Natural killer cell (primary cell): Measurements from ENCODE around the gene NCAM1. TPM values are rescaled to one million over a fixed set of nuclear protein-coding genes. Genes with fewer than 3 reads are reported as not detected.

ENCODE experiments used
- ATAC-seq, 3 donors: fragments of 150-1000 bp in 2 of 3; fragments of 200-7000 bp in 1 of 3; cut with Tn5 transposase; 1 replicate in 1 of 3; 2 replicates in 2 of 3; pipeline ENCODE4 v1.10.0; 2021; ENCODE audit warnings: mild to moderate bottlenecking in 2 of 3, moderate library complexity in 2 of 3
- DNase-seq, 2 donors: peaks; one replicate each; pipeline versions ENCODE4 v3.0.0 to v3.0.0-alpha.2; 2013 to 2021; ENCODE audit warnings: mixed read lengths in 1 of 2
- H3K27ac ChIP-seq: one replicate; pipeline ENCODE4 v1.5.1; 2013; ENCODE audit warnings: mild to moderate bottlenecking, low read length
- H3K27me3 ChIP-seq: one replicate; pipeline ENCODE4 v1.6.1; 2013; ENCODE audit warnings: low read length; ENCODE audit not compliant: control insufficient read depth, insufficient read depth
- H3K36me3 ChIP-seq: one replicate; pipeline ENCODE4 v1.6.1; 2013; ENCODE audit warnings: low read length; ENCODE audit not compliant: control insufficient read depth, insufficient read depth
- H3K4me1 ChIP-seq: one replicate; pipeline ENCODE4 v1.6.1; 2013; ENCODE audit warnings: low read length; ENCODE audit not compliant: control insufficient read depth, insufficient read depth
- H3K4me3 ChIP-seq: one replicate; pipeline ENCODE4 v1.5.1; 2013; ENCODE audit warnings: low read length
- H3K9me3 ChIP-seq: one replicate; pipeline ENCODE4 v1.6.1; 2013; ENCODE audit warnings: low read length; ENCODE audit not compliant: control insufficient read depth, insufficient read depth
- H3K27ac Mint-ChIP-seq, 2 donors: one replicate each; pipeline ENCODE4 v1.8.0; 2022; ENCODE audit warnings: mild to moderate bottlenecking in 2 of 2, mixed read lengths in 2 of 2, moderate library complexity in 1 of 2
- H3K27me3 Mint-ChIP-seq, 2 donors: one replicate each; pipeline ENCODE4 v1.8.0; 2022; ENCODE audit warnings: low read depth in 2 of 2, mixed read lengths in 2 of 2
- H3K36me3 Mint-ChIP-seq: one replicate; pipeline ENCODE4 v1.8.0; 2022; ENCODE audit warnings: mixed read lengths
- H3K4me1 Mint-ChIP-seq, 2 donors: one replicate each; pipeline ENCODE4 v1.8.0; 2022; ENCODE audit warnings: mixed read lengths in 2 of 2
- H3K4me3 Mint-ChIP-seq: one replicate; pipeline ENCODE4 v1.8.0; 2022; ENCODE audit warnings: mild to moderate bottlenecking, moderate library complexity, mixed read lengths
- H3K9me3 Mint-ChIP-seq, 2 donors: one replicate each; pipeline ENCODE4 v1.8.0; 2022; ENCODE audit warnings: mixed read lengths in 2 of 2
- CTCF ChIP-seq: fragments of 200-600 bp; IDR thresholded peaks from one replicate; pipeline ENCODE4 v1.8.0; 2022; ENCODE audit warnings: antibody characterized with exemption
- WGBS: methylation state at CpG from one replicate; pipeline ENCODE4 v1.1.7; 2013; ENCODE audit warnings: missing lambda C conversion rate; ENCODE audit not compliant: insufficient coverage; 5-methylcytosine and 5-hydroxymethylcytosine counted together
- intact Hi-C: fragments of 100-400 bp; cut with micrococcal nuclease; formaldehyde crosslinking; loops from one replicate; pipeline ENCODE4 v1.14.2; 2022
- total RNA-seq, 4 donors: library from RNA; stranded (reverse); fragments of 120-200 nt in 1 of 4; gene quantifications; one replicate each; pipeline versions ENCODE4 v1.2.3 to v1.2.4, GENCODE V29; 2013 to 2022

The NCAM1 gene
- total RNA-seq, 3 donors from 2014 or later (not counting 1 experiment from before 2014, with no cell fraction given), result 129 to 208 (median 187) TPM

DNA sequence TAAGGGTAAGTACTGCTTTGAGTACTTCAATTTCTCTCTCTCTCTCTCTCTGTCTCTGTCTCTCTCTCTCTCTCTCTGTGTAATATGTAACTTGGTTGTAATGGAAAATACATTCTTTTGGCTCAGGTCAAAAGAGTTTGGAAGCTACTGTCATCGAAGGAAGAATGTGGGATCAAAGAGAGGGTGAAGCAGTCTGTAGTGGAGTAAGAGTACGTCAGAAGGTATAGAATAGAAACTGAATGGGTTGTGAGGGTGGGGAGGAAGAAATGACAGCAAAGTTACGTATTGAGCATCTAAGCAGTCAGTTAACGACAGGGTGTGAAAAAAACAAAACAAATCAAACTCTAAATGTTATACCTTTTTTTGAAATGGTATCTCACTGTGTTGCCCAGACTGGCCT lies 10.0 kb downstream of the NCAM1 start:
- peaks cover 0 to 2% of the 10 kb centered on the region in 2 donors for H3K27me3 Mint-ChIP-seq
- Histone ChIP-seq H3K36me3 (no peaks in the 10 kb centered on the region), H3K27ac (no peak overlapping the region), H3K4me1 (peaks cover 12% of the 10 kb centered on the region), H3K9me3 (no peaks in the 10 kb centered on the region), H3K27me3 (no peaks in the 10 kb centered on the region), H3K4me3 (no peak overlapping the region)
- H3K36me3 Mint-ChIP-seq, result no peaks in the 10 kb centered on the region
- no peak overlapping the region for H3K4me3 Mint-ChIP-seq
- H3K4me1 Mint-ChIP-seq, result peaks cover 13 to 23% of the 10 kb centered on the region in 2 donors
- intact Hi-C loops, result no loop called here
- ATAC-seq (peak in 2 of 3 donors; percentile 49 to 68), DNase-seq (no peak)
- 68% methylated on average over 3 of the region's 4 CpGs for WGBS
- TF ChIP-seq CTCF, result no peak
- no peaks in the 10 kb centered on the region for H3K9me3 Mint-ChIP-seq
- H3K27ac Mint-ChIP-seq, result no peak overlapping the region

DNA sequence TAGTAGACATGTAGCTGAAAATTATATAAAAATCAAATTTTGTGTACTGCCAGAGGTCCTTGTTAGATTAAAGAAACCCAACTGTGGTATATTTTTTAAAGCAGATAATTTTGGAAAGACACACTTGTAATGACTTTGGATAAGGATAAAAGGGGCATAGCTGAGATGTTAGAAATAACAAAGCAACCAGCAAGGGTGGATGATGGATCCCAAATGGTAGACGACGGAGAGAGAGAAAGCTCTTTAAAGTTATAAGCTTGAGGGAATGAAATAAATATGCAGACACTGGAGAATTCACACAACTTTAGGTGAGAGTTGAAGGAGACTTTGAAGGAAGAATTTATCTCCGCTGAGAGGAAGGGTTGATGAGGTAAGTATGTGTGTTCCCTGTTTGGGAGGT lies 10.6 kb downstream of the NCAM1 start:
- no peak for ATAC-seq
- Mint-ChIP-seq H3K36me3 (no peaks in the 10 kb centered on the region), H3K9me3 (no peaks in the 10 kb centered on the region), H3K27ac (no peak overlapping the region), H3K4me3 (no peak overlapping the region), H3K27me3 (peaks cover 0 to 2% of the 10 kb centered on the region in 2 donors), H3K4me1 (peaks cover 13 to 23% of the 10 kb centered on the region in 2 donors)
- peaks cover 12% of the 10 kb centered on the region for H3K4me1 ChIP-seq
- DNase-seq, result no peak
- no peaks in the 10 kb centered on the region for H3K27me3 ChIP-seq
- 86% methylated on average over 3 of the region's 3 CpGs for WGBS
- intact Hi-C loops, result no loop called here
- TF ChIP-seq CTCF, result no peak
- H3K9me3 ChIP-seq, result no peaks in the 10 kb centered on the region
- no peak overlapping the region for H3K4me3 ChIP-seq
- H3K36me3 ChIP-seq, result no peaks in the 10 kb centered on the region
- no peak overlapping the region for H3K27ac ChIP-seq

- Histone ChIP-seq H3K27me3 (no peaks in the 10 kb centered on the region), H3K4me1 (peaks cover 12% of the 10 kb centered on the region), H3K4me3 (no peak overlapping the region), H3K9me3 (no peaks in the 10 kb centered on the region), H3K27ac (no peak overlapping the region), H3K36me3 (no peaks in the 10 kb centered on the region)
- no peak overlapping the region for H3K27ac Mint-ChIP-seq
- TF ChIP-seq CTCF, result no peak
- 95% methylated on average over 4 of the region's 5 CpGs for WGBS
- DNase-seq (no peak), ATAC-seq (no peak)
- H3K4me3 Mint-ChIP-seq, result no peak overlapping the region
- H3K36me3 Mint-ChIP-seq, result no peaks in the 10 kb centered on the region
- H3K27me3 Mint-ChIP-seq, result peaks cover 0 to 2% of the 10 kb centered on the region in 2 donors
- peaks cover 8 to 19% of the 10 kb centered on the region in 2 donors for H3K4me1 Mint-ChIP-seq
- intact Hi-C loops, result no loop called here
- H3K9me3 Mint-ChIP-seq, result no peaks in the 10 kb centered on the region
These were observed 11.4 kb downstream of the NCAM1 start for GRCh38 chr11:112972399-112973145.

DNA sequence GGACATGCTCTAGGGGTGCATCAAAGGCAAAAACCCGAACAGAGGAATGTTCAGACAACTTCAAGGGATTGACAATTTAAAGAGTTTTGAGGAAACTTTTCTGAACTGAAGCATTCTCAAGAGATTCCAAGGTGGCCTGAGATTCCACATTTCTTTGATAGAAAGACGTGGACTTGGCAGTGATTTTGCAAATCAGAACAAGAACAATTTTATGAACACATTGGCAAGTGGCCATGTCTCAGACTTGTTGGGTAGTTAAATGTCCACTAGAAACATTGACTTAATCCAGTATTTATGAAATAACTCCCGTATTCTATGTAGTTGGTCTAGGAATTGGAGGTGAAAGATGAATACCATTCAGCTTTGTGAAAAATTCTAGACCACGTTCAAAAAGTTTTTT lies 13.8 kb downstream of the NCAM1 start:
- Histone ChIP-seq H3K9me3 (no peaks in the 10 kb centered on the region), H3K36me3 (no peaks in the 10 kb centered on the region), H3K4me3 (no peak overlapping the region), H3K27ac (no peak overlapping the region), H3K27me3 (no peaks in the 10 kb centered on the region), H3K4me1 (peaks cover 1% of the 10 kb centered on the region)
- ATAC-seq (no peak), DNase-seq (no peak)
- 78% methylated on average over 3 of the region's 4 CpGs for WGBS
- Mint-ChIP-seq H3K4me1 (peaks cover 14 to 27% of the 10 kb centered on the region in 2 donors), H3K9me3 (no peaks in the 10 kb centered on the region), H3K4me3 (no peak overlapping the region), H3K27me3 (no peaks in the 10 kb centered on the region), H3K27ac (no peak overlapping the region), H3K36me3 (no peaks in the 10 kb centered on the region)
- intact Hi-C loops, result no loop called here
- TF ChIP-seq CTCF, result no peak
